MM.1S (cell line): ENCODE results near the gene LSM5.

Experiments used
- DNase-seq: peaks from one replicate; pipeline ENCODE4 v3.0.0-alpha.2; 2015
- H2AFZ ChIP-seq: fragments of 300-600 bp; sonication (generic); 2 replicates; pipeline ENCODE4 v1.6.0; 2016; ENCODE audit warnings: antibody characterized with exemption, low read length
- H3F3A ChIP-seq: fragments of 300-600 bp; sonication (generic); 2 replicates; pipeline ENCODE4 v1.6.1; 2016; ENCODE audit warnings: mild to moderate bottlenecking, antibody characterized with exemption, low read length, moderate library complexity, mixed read lengths; ENCODE audit not compliant: insufficient read depth
- H3K27ac ChIP-seq: fragments of 300-600 bp; sonication (generic); 2 replicates; pipeline ENCODE4 v1.5.1; 2016; ENCODE audit warnings: mild to moderate bottlenecking, low read length
- H3K27me3 ChIP-seq: fragments of 300-600 bp; sonication (generic); replicated peaks from 2 replicates; pipeline ENCODE4 v1.6.0; 2016; ENCODE audit warnings: low read length; ENCODE audit not compliant: insufficient read depth
- H3K36me3 ChIP-seq: fragments of 300-600 bp; sonication (generic); replicated peaks from 2 replicates; pipeline ENCODE4 v1.6.1; 2016; ENCODE audit warnings: mild to moderate bottlenecking, low read length, mixed read lengths; ENCODE audit not compliant: insufficient read depth
- H3K4me1 ChIP-seq: fragments of 300-600 bp; sonication (generic); 2 replicates; pipeline ENCODE4 v1.6.1; 2016; ENCODE audit warnings: low read length, mixed read lengths
- H3K4me2 ChIP-seq: fragments of 300-600 bp; sonication (generic); 2 replicates; pipeline ENCODE4 v1.6.0; 2016; ENCODE audit warnings: low read depth, low read length
- H3K4me3 ChIP-seq: fragments of 300-600 bp; sonication (generic); 2 replicates; pipeline ENCODE4 v1.5.1; 2016; ENCODE audit warnings: low read length, mixed read lengths
- H3K79me2 ChIP-seq: fragments of 300-600 bp; sonication (generic); 2 replicates; pipeline ENCODE4 v1.6.1; 2016; ENCODE audit warnings: mixed run types, low read length, mixed read lengths
- H3K9ac ChIP-seq: fragments of 300-600 bp; sonication (generic); 2 replicates; pipeline ENCODE4 v1.6.1; 2016; ENCODE audit warnings: low read length, mixed read lengths
- H3K9me2 ChIP-seq: fragments of 300-600 bp; sonication (generic); replicated peaks from 2 replicates; pipeline ENCODE4 v1.6.1; 2016; ENCODE audit warnings: mild to moderate bottlenecking, low read length, mixed read lengths; ENCODE audit not compliant: insufficient read depth
- H3K9me3 ChIP-seq: fragments of 300-600 bp; sonication (generic); replicated peaks from 2 replicates; pipeline ENCODE4 v1.6.1; 2016; ENCODE audit warnings: mild to moderate bottlenecking, low read length, mixed read lengths; ENCODE audit not compliant: insufficient read depth
- H4K20me1 ChIP-seq: fragments of 300-600 bp; sonication (generic); 2 replicates; pipeline ENCODE4 v1.6.1; 2016; ENCODE audit warnings: mild to moderate bottlenecking, low read length, moderate library complexity, mixed read lengths; ENCODE audit not compliant: insufficient read depth
- EZH2 ChIP-seq: fragments of 300-600 bp; sonication (generic); optimal IDR thresholded peaks from 2 replicates; pipeline ENCODE3; 2017; ENCODE audit warnings: low read depth, mild to moderate bottlenecking, antibody characterized with exemption, low read length, mixed read lengths
- EZH2phosphoT487 ChIP-seq: fragments of 300-600 bp; sonication (generic); IDR thresholded peaks from 2 replicates; pipeline ENCODE4 v1.6.1; 2018; ENCODE audit warnings: antibody characterized with exemption, low read length
- TF ChIP-seq, protein P1 (sequence below): fragments of 300-600 bp; sonication (generic); IDR thresholded peaks from 2 replicates; pipeline ENCODE4 v1.5.1; 2016; ENCODE audit warnings: antibody characterized with exemption, low read length, mixed read lengths

Gene LSM5

GRCh38 chr7:32536585-32536984 is 46.4 kb upstream of the LSM5 start:
- no peak overlapping the region for H3K4me2 ChIP-seq
- H3F3A ChIP-seq, result no peaks in the 10 kb centered on the region
- H4K20me1 ChIP-seq, result no peaks in the 10 kb centered on the region; the same call in 1 of the 2 replicates
- H3K27me3 ChIP-seq, result no peaks in the 10 kb centered on the region
- peaks cover 25% of the 10 kb centered on the region; the same call in 1 of the 2 replicates for H3K79me2 ChIP-seq
- no peak for DNase-seq
- H2AFZ ChIP-seq, result no peak overlapping the region
- no peaks in the 10 kb centered on the region for H3K4me1 ChIP-seq
- H3K36me3 ChIP-seq, result no peaks in the 10 kb centered on the region
- H3K9ac ChIP-seq, result no peak overlapping the region
- H3K4me3 ChIP-seq, result no peak overlapping the region
- no peak overlapping the region for H3K27ac ChIP-seq
- TF ChIP-seq EZH2 (no peak), EZH2phosphoT487 (no peak)
- TF ChIP-seq, protein P1, sequence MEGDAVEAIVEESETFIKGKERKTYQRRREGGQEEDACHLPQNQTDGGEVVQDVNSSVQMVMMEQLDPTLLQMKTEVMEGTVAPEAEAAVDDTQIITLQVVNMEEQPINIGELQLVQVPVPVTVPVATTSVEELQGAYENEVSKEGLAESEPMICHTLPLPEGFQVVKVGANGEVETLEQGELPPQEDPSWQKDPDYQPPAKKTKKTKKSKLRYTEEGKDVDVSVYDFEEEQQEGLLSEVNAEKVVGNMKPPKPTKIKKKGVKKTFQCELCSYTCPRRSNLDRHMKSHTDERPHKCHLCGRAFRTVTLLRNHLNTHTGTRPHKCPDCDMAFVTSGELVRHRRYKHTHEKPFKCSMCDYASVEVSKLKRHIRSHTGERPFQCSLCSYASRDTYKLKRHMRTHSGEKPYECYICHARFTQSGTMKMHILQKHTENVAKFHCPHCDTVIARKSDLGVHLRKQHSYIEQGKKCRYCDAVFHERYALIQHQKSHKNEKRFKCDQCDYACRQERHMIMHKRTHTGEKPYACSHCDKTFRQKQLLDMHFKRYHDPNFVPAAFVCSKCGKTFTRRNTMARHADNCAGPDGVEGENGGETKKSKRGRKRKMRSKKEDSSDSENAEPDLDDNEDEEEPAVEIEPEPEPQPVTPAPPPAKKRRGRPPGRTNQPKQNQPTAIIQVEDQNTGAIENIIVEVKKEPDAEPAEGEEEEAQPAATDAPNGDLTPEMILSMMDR, result no peak
- no peaks in the 10 kb centered on the region for H3K9me3 ChIP-seq
- no peaks in the 10 kb centered on the region for H3K9me2 ChIP-seq

DNA sequence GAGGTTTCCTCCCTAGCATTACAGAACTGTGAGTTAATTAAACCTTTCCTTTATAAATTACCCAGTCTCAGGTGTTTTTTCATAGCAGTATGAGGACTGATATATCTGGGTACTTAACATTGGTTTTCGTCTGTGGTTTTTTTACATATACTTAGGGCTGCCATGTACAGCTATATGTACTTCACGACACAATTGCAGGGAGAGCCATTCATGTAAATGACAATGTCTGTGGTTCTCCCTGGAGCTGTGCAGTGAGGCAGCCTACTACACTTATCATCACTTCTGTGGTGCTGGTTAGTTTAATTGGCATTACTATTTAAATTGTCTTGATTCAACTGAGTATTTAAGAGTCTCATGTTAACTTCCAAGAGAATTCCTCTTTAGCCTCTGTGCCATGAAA is 45.8 kb upstream of the LSM5 start:
- H3K9ac ChIP-seq, result no peak overlapping the region
- H3K9me2 ChIP-seq, result no peaks in the 10 kb centered on the region
- no peaks in the 10 kb centered on the region for H3F3A ChIP-seq
- no peaks in the 10 kb centered on the region for H3K9me3 ChIP-seq
- no peak overlapping the region for H3K4me2 ChIP-seq
- no peaks in the 10 kb centered on the region for H3K27me3 ChIP-seq
- H3K27ac ChIP-seq, result no peak overlapping the region
- H2AFZ ChIP-seq, result no peak overlapping the region
- TF ChIP-seq, protein P1, result no peak
- TF ChIP-seq EZH2, result no peak
- no peak for TF ChIP-seq EZH2phosphoT487
- H3K4me3 ChIP-seq, result no peak overlapping the region
- H3K36me3 ChIP-seq, result no peaks in the 10 kb centered on the region
- DNase-seq, result no peak
- H3K4me1 ChIP-seq, result no peaks in the 10 kb centered on the region
- H3K79me2 ChIP-seq, result peaks cover 25% of the 10 kb centered on the region; the same call in 1 of the 2 replicates
- no peaks in the 10 kb centered on the region; the same call in 1 of the 2 replicates for H4K20me1 ChIP-seq

DNA sequence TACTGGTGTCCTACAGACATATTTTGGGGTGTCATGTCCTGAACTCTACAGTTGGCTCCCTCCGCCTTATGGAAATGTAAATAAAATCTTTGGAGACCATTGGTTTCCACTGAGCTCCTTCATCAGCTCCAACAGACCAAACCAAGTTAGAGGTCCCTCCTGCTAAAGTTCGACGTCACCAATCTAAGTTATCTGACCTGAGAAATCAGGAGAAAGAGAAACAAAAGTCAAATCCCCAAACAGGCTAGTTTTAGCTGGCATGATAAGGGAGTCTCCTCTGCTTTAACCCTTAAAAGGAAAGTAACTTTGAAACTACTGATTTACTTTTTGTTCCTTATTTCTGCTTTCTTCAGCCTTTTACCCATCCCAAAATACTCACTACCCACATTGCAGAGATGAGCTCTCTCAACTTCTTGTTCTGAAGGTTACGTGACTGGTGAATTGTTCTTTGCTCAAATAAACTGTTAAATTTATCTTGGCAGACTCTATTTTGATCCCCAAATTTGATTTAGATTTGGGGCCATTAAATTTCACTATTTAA is 45.1 kb upstream of the LSM5 start:
- DNase-seq, result no peak
- Histone ChIP-seq H3K4me3 (no peak overlapping the region), H3K9me2 (no peaks in the 10 kb centered on the region), H3K27me3 (no peaks in the 10 kb centered on the region), H3K4me2 (no peak overlapping the region), H3K4me1 (no peaks in the 10 kb centered on the region), H3K9ac (no peak overlapping the region), H3F3A (no peaks in the 10 kb centered on the region), H3K36me3 (no peaks in the 10 kb centered on the region), H3K9me3 (no peaks in the 10 kb centered on the region), H3K79me2 (peaks cover 20% of the 10 kb centered on the region; the same call in 1 of the 2 replicates), H4K20me1 (no peaks in the 10 kb centered on the region; the same call in 1 of the 2 replicates), H2AFZ (no peak overlapping the region), H3K27ac (no peak overlapping the region)
- TF ChIP-seq, protein P1, result no peak
- TF ChIP-seq EZH2, result no peak
- no peak for TF ChIP-seq EZH2phosphoT487
